ENCODE results near the gene KIF21A. TPM values are rescaled to one million over a fixed set of nuclear protein-coding genes. Genes with fewer than 3 reads are reported as not detected.

The KIF21A gene
- total RNA-seq, 2 donors from 2014 or later: 32.3 to 35.3 TPM

- Mint-ChIP-seq H3K4me3 (no peak overlapping the region), H3K27ac (no peak overlapping the region), H3K9me3 (no peaks in the 10 kb centered on the region), H3K27me3 (ENCODE audit: insufficient read depth) (no peaks in the 10 kb centered on the region), H3K36me3 (ENCODE audit: low read depth) (peaks cover 18% of the 10 kb centered on the region), H3K4me1 (no peaks in the 10 kb centered on the region)
- Histone ChIP-seq H3K27ac (ENCODE audit: low read depth, low read length) (no peak overlapping the region), H3K9me3 (ENCODE audit: control insufficient read depth, low read length) (peaks cover 3% of the 10 kb centered on the region), H3K36me3 (ENCODE audit: control insufficient read depth, insufficient read depth, low read length) (peaks cover 33% of the 10 kb centered on the region), H3K27me3 (ENCODE audit: control insufficient read depth, insufficient read depth, low read length, poor library complexity, severe bottlenecking) (no peaks in the 10 kb centered on the region), H3K4me1 (ENCODE audit: control insufficient read depth, insufficient read depth, low read length) (no peaks in the 10 kb centered on the region), H3K9ac (ENCODE audit: extremely low read depth, low read length, poor library complexity, severe bottlenecking) (no peak overlapping the region), H3K4me3 (ENCODE audit: low read length) (no peak overlapping the region)
- TF ChIP-seq, protein P1, sequence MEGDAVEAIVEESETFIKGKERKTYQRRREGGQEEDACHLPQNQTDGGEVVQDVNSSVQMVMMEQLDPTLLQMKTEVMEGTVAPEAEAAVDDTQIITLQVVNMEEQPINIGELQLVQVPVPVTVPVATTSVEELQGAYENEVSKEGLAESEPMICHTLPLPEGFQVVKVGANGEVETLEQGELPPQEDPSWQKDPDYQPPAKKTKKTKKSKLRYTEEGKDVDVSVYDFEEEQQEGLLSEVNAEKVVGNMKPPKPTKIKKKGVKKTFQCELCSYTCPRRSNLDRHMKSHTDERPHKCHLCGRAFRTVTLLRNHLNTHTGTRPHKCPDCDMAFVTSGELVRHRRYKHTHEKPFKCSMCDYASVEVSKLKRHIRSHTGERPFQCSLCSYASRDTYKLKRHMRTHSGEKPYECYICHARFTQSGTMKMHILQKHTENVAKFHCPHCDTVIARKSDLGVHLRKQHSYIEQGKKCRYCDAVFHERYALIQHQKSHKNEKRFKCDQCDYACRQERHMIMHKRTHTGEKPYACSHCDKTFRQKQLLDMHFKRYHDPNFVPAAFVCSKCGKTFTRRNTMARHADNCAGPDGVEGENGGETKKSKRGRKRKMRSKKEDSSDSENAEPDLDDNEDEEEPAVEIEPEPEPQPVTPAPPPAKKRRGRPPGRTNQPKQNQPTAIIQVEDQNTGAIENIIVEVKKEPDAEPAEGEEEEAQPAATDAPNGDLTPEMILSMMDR (conservative IDR thresholded peaks at IDR 0.05): no peak
- no peak for DNase-seq
- 88 to 95% methylated on average over 1 to 4 of the region's 4 CpGs for WGBS, 2 experiments (ENCODE audit: insufficient coverage in 1 of 2, insufficient read length in 1 of 2)
These were observed 133.4 kb downstream of the KIF21A start for GRCh38 chr12:39309516-39309915.

- H3K36me3 Mint-ChIP-seq (ENCODE audit: low read depth): peaks cover 24% of the 10 kb centered on the region
- Histone ChIP-seq H3K4me1 (ENCODE audit: control insufficient read depth, insufficient read depth, low read length) (peaks cover 3% of the 10 kb centered on the region), H3K36me3 (ENCODE audit: control insufficient read depth, insufficient read depth, low read length) (peaks cover 22% of the 10 kb centered on the region), H3K4me3 (ENCODE audit: low read length) (no peak overlapping the region), H3K27me3 (ENCODE audit: control insufficient read depth, insufficient read depth, low read length, poor library complexity, severe bottlenecking) (no peaks in the 10 kb centered on the region), H3K9ac (ENCODE audit: extremely low read depth, low read length, poor library complexity, severe bottlenecking) (no peak overlapping the region), H3K27ac (ENCODE audit: low read depth, low read length) (no peak overlapping the region), H3K9me3 (ENCODE audit: control insufficient read depth, low read length) (peaks cover 4% of the 10 kb centered on the region)
- no peak overlapping the region for H3K4me3 Mint-ChIP-seq
- TF ChIP-seq, protein P1 (conservative IDR thresholded peaks at IDR 0.05): no peak
- H3K27ac Mint-ChIP-seq: no peak overlapping the region
- peaks cover 9% of the 10 kb centered on the region for H3K4me1 Mint-ChIP-seq
- no peak for DNase-seq
- H3K27me3 Mint-ChIP-seq (ENCODE audit: insufficient read depth): no peaks in the 10 kb centered on the region
- H3K9me3 Mint-ChIP-seq: peaks cover 5% of the 10 kb centered on the region
These were observed 141.5 kb downstream of the KIF21A start for GRCh38 chr12:39301422-39301821.

- H3K4me1 Mint-ChIP-seq: peaks cover 9% of the 10 kb centered on the region
- Histone ChIP-seq H3K27me3 (ENCODE audit: control insufficient read depth, insufficient read depth, low read length, poor library complexity, severe bottlenecking) (no peaks in the 10 kb centered on the region), H3K36me3 (ENCODE audit: control insufficient read depth, insufficient read depth, low read length) (peaks cover 19% of the 10 kb centered on the region), H3K4me1 (ENCODE audit: control insufficient read depth, insufficient read depth, low read length) (peaks cover 3% of the 10 kb centered on the region), H3K9ac (ENCODE audit: extremely low read depth, low read length, poor library complexity, severe bottlenecking) (no peak overlapping the region), H3K27ac (ENCODE audit: low read depth, low read length) (no peak overlapping the region), H3K9me3 (ENCODE audit: control insufficient read depth, low read length) (peaks cover 4% of the 10 kb centered on the region), H3K4me3 (ENCODE audit: low read length) (no peak overlapping the region)
- WGBS, 2 experiments (ENCODE audit: insufficient coverage in 1 of 2, insufficient read length in 1 of 2): 92 to 100% methylated on average over 1 to 2 of the region's 2 CpGs
- H3K27me3 Mint-ChIP-seq (ENCODE audit: insufficient read depth): no peaks in the 10 kb centered on the region
- peaks cover 5% of the 10 kb centered on the region for H3K9me3 Mint-ChIP-seq
- no peak overlapping the region for H3K4me3 Mint-ChIP-seq
- no peak for DNase-seq
- H3K27ac Mint-ChIP-seq: no peak overlapping the region
- peaks cover 20% of the 10 kb centered on the region for H3K36me3 Mint-ChIP-seq (ENCODE audit: low read depth)
- TF ChIP-seq, protein P1 (conservative IDR thresholded peaks at IDR 0.05): no peak
These were observed 142.1 kb downstream of the KIF21A start for GRCh38 chr12:39300799-39301198.
